Ascending aorta (tissue), 2 donors: Measurements from ENCODE around the gene ASXL2. TPM values are rescaled to one million over a fixed set of nuclear protein-coding genes. Genes with fewer than 3 reads are reported as not detected.

ENCODE experiments used
- DNase-seq, 2 donors: peaks; one replicate each; pipeline ENCODE4 v3.0.0-alpha.2; 2019; ENCODE audit warnings: low spot score in 2 of 2
- H3K27ac ChIP-seq, 2 donors: fragments of 200-600 bp; sonication (generic); one replicate each; pipeline ENCODE4 v1.5.1; 2016 to 2017; ENCODE audit warnings: mild to moderate bottlenecking in 1 of 2
- H3K27me3 ChIP-seq: fragments of 200-600 bp; sonication (generic); one replicate; pipeline ENCODE4 v1.5.1; 2017
- H3K36me3 ChIP-seq, 2 donors: fragments of 200-600 bp; sonication (generic); one replicate each; pipeline ENCODE4 v1.5.1; 2016
- H3K4me1 ChIP-seq, 2 donors: fragments of 200-600 bp; sonication (generic); one replicate each; pipeline ENCODE4 v1.5.1; 2016 to 2017; ENCODE audit warnings: mild to moderate bottlenecking in 1 of 2
- H3K4me3 ChIP-seq, 2 donors: fragments of 200-600 bp; sonication (generic); one replicate each; pipeline ENCODE4 v1.5.1; 2016 to 2017; ENCODE audit warnings: mild to moderate bottlenecking in 1 of 2
- H3K9me3 ChIP-seq, 2 donors: fragments of 200-600 bp; sonication (generic); one replicate each; pipeline ENCODE4 v1.5.1; 2016
- CTCF ChIP-seq, 3 experiments: fragments of 200-600 bp in 2 of 3; fragments of 450-650 bp in 1 of 3; sonication (generic) in 2 of 3; IDR thresholded peaks; one replicate each; pipeline ENCODE4 v1.5.1; 2016 to 2019; ENCODE audit warnings: antibody characterized with exemption in 3 of 3, mild to moderate bottlenecking in 1 of 3, moderate library complexity in 1 of 3
- intact Hi-C: fragments of 100-400 bp; cut with DNase I; formaldehyde crosslinking; loops from one replicate; pipeline ENCODE4 v1.15.1; 2023
- total RNA-seq: library from RNA; depleted of rRNA; stranded (reverse); fragments of >200 nt; gene quantifications from one replicate; pipeline ENCODE4 v1.1.0, GENCODE V29; 2016

ASXL2 gene
- total RNA-seq, 1 donor from 2014 or later: 8.7 TPM

GRCh38 chr2:25825238-25825637 lies 53.0 kb downstream of the ASXL2 start:
- H3K9me3 ChIP-seq: no peaks in the 10 kb centered on the region
- H3K4me1 ChIP-seq: no peaks in the 10 kb centered on the region
- no peaks in the 10 kb centered on the region for H3K36me3 ChIP-seq
- intact Hi-C loops: no loop called here
- DNase-seq: no peak
- TF ChIP-seq CTCF (IDR thresholded peaks at IDR 0.05): no peak
- no peak overlapping the region for H3K4me3 ChIP-seq
- no peaks in the 10 kb centered on the region for H3K27me3 ChIP-seq
- no peak overlapping the region for H3K27ac ChIP-seq

DNA sequence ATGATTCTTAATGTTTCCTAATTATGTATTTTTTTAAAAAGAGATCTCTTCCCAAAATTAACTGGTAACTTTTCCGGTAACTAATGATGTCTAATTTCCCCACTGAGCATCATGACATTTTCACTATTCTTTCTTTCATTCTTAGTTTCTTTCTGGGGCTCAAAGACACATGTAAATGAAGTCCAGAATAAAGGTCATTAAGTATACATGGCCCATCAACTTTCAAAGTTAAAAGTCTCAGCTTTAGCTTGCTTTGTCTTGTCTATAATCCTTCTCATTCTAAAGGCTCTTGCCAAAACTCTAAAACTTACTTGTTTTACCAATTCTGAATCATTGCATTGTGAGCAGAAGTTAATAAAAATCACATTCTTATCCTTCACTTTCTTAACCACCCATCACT lies 53.6 kb downstream of the ASXL2 start:
- Histone ChIP-seq H3K27ac (no peak overlapping the region), H3K36me3 (no peaks in the 10 kb centered on the region), H3K4me3 (no peak overlapping the region), H3K9me3 (no peaks in the 10 kb centered on the region), H3K4me1 (no peaks in the 10 kb centered on the region), H3K27me3 (no peaks in the 10 kb centered on the region)
- DNase-seq: no peak
- intact Hi-C loops: no loop called here
- no peak for TF ChIP-seq CTCF (IDR thresholded peaks at IDR 0.05)

DNA sequence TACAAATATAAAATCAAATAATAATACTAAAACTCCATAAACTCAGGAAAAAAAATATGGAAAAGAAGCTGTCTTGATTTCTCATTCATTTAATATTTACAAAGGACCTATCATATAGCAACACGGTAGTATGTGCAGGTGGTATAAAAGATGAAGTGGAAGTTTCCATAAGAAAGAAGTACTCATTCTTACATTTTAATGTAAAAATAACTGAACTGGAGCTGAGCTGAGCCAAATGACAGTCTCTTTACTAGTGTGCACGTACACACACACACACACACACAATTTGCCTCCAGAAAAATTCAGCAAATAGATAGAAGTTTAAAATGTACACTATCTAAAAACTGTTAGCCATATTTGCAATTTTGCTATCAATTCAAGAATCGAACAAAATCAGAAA lies 54.1 kb downstream of the ASXL2 start:
- TF ChIP-seq CTCF (IDR thresholded peaks at IDR 0.05): no peak
- no peaks in the 10 kb centered on the region for H3K4me1 ChIP-seq
- H3K36me3 ChIP-seq: no peaks in the 10 kb centered on the region
- no peak for DNase-seq
- H3K27ac ChIP-seq: no peak overlapping the region
- intact Hi-C loops: no loop called here
- no peaks in the 10 kb centered on the region for H3K9me3 ChIP-seq
- no peak overlapping the region for H3K4me3 ChIP-seq
- no peaks in the 10 kb centered on the region for H3K27me3 ChIP-seq

- Histone ChIP-seq H3K9me3 (no peaks in the 10 kb centered on the region), H3K4me1 (no peaks in the 10 kb centered on the region), H3K36me3 (no peaks in the 10 kb centered on the region), H3K27ac (no peak overlapping the region), H3K27me3 (no peaks in the 10 kb centered on the region), H3K4me3 (peak overlapping the region; percentile 33 to 50)
- TF ChIP-seq CTCF (IDR thresholded peaks at IDR 0.05): no peak
- DNase-seq: peak in 1 of 2 donors; percentile 64
- intact Hi-C loops: no loop called here
These were observed 55.8 kb downstream of the ASXL2 start for GRCh38 chr2:25822190-25823117.

DNA sequence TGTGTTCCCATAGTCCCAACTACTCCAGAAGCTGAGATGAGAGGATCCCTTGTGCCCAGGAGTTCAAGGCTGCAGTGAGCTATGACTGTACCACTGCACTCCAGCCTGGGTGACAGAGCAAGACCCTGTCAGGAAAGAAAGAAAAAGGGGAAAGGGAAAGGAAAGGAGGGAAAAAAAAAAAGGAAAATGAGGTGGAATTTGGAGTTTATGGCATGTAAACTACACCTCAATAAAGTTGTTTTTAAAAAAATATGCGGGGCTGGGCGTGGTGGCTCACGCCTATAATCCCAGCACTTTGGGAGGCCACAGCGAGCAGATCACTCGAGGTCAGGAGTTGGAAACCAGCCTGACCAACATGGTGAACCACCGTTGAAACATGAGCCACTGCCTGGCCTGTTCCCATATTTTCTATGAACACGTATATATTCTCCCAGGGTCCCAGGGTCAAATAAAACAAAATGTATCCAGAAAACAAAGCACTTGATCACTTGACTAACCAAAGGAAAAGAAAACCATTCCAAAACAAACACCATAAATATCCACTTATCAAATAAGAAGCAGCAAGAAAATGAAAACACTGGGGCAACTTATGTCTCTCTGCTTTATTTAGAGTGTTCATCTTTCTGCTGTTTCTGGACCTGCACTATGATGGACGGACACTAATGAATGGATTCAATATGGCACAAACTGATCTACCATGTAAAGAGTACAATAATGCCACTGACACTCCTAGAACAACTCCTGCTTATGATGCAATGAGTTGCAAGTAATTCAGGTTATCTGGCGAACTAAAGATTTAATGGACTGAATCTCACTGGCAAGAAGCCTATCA lies 56.8 kb downstream of the ASXL2 start:
- no peaks in the 10 kb centered on the region for H3K4me1 ChIP-seq
- H3K27me3 ChIP-seq: no peaks in the 10 kb centered on the region
- intact Hi-C loops: no loop called here
- peak overlapping the region; percentile 33 to 50 for H3K4me3 ChIP-seq
- TF ChIP-seq CTCF (IDR thresholded peaks at IDR 0.05): no peak
- no peaks in the 10 kb centered on the region for H3K36me3 ChIP-seq
- no peaks in the 10 kb centered on the region for H3K9me3 ChIP-seq
- no peak for DNase-seq
- no peak overlapping the region for H3K27ac ChIP-seq
